ENCODE data around the gene ZBTB21. TPM values are rescaled to one million over a fixed set of nuclear protein-coding genes. Genes with fewer than 3 reads are reported as not detected.

The ZBTB21 gene
- total RNA-seq, 2 donors from 2014 or later: 35.6 to 43.3 TPM

GRCh38 chr21:41989698-41990097 is 20.5 kb downstream of the ZBTB21 start:
- H3K36me3 Mint-ChIP-seq (ENCODE audit: insufficient read depth in 2 of 2): peaks cover 5 to 22% of the 10 kb centered on the region in 2 donors
- no peak for ATAC-seq (replicated peaks in 1 of 2)
- H3K27ac Mint-ChIP-seq: no peak overlapping the region
- H3K9me3 Mint-ChIP-seq: no peaks in the 10 kb centered on the region
- H3K27me3 Mint-ChIP-seq (ENCODE audit: low read depth): no peaks in the 10 kb centered on the region
- DNase-seq: no peak
- H3K4me1 Mint-ChIP-seq (ENCODE audit: low read depth): peaks cover 10% of the 10 kb centered on the region
- no peak overlapping the region for H3K4me3 Mint-ChIP-seq

DNA sequence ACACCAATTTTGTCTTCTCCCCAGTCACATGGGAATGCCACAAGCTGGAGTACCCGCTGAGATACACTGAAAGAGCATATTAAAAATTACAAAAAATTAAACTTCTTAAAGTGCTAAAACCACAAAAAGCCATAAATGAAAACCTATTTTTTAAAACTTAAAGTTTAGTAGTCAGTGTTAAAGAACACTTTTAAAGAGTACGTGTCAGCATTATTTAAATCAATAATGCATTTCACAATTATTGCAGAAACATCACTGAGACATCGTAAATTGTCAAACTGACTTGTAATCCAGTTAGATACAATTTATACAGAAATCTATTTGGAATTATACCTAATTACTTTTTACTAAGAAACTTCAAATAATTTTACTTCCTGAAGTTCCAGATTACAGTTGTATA is 22.9 kb downstream of the ZBTB21 start:
- Mint-ChIP-seq H3K4me3 (no peak overlapping the region), H3K36me3 (ENCODE audit: insufficient read depth in 2 of 2) (peaks cover 9 to 13% of the 10 kb centered on the region in 2 donors), H3K4me1 (ENCODE audit: low read depth) (peaks cover 9% of the 10 kb centered on the region), H3K27ac (no peak overlapping the region), H3K27me3 (ENCODE audit: low read depth) (peaks cover 4% of the 10 kb centered on the region), H3K9me3 (peaks cover 7 to 8% of the 10 kb centered on the region in 2 donors)
- DNase-seq (no peak), ATAC-seq (replicated peaks in 1 of 2) (no peak)

GRCh38 chr21:41985662-41986416 is 24.3 kb downstream of the ZBTB21 start:
- Mint-ChIP-seq H3K27ac (no peak overlapping the region), H3K9me3 (peaks cover 7 to 8% of the 10 kb centered on the region in 2 donors), H3K27me3 (ENCODE audit: low read depth) (peaks cover 5% of the 10 kb centered on the region), H3K4me1 (ENCODE audit: low read depth) (peaks cover 6% of the 10 kb centered on the region), H3K36me3 (ENCODE audit: insufficient read depth in 2 of 2) (peaks cover 6 to 7% of the 10 kb centered on the region in 2 donors), H3K4me3 (no peak overlapping the region)
- no peak for DNase-seq
- no peak for ATAC-seq (replicated peaks in 1 of 2)

- Mint-ChIP-seq H3K4me3 (no peak overlapping the region), H3K27ac (no peak overlapping the region), H3K36me3 (ENCODE audit: insufficient read depth in 2 of 2) (peaks cover 12 to 15% of the 10 kb centered on the region in 2 donors), H3K27me3 (ENCODE audit: low read depth) (peaks cover 5% of the 10 kb centered on the region), H3K4me1 (ENCODE audit: low read depth) (peaks cover 4% of the 10 kb centered on the region), H3K9me3 (peaks cover 14% of the 10 kb centered on the region in 2 donors)
- ATAC-seq (replicated peaks in 1 of 2) (no peak), DNase-seq (no peak)
These were observed 26.9 kb downstream of the ZBTB21 start for GRCh38 chr21:41983229-41983628.

DNA sequence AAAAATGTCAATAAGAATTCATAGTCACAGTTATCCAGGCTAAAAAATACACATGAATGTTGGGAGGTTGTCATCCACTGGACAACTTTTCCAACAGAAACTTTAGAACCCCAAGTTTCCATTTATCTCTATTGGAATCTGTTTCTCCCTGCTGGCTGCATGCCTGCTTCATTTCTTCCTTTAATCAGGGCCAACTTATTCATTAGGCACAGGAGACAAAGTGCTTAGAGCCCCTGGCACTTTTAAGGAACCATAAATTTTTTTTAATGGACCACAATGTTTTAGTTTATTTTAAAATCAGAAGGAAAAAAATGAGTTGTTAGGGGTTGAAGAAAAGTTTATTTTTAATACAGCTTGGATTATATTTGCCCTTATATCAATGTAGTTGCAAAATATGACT is 29.6 kb downstream of the ZBTB21 start:
- peaks cover 4% of the 10 kb centered on the region for H3K4me1 Mint-ChIP-seq (ENCODE audit: low read depth)
- H3K27ac Mint-ChIP-seq: no peak overlapping the region
- no peak overlapping the region for H3K4me3 Mint-ChIP-seq
- H3K9me3 Mint-ChIP-seq: peaks cover 14% of the 10 kb centered on the region in 2 donors
- peaks cover 5% of the 10 kb centered on the region for H3K27me3 Mint-ChIP-seq (ENCODE audit: low read depth)
- H3K36me3 Mint-ChIP-seq (ENCODE audit: insufficient read depth in 2 of 2): peaks cover 12 to 15% of the 10 kb centered on the region in 2 donors
- ATAC-seq (replicated peaks in 1 of 2) (no peak), DNase-seq (no peak)

- no peak overlapping the region for H3K27ac Mint-ChIP-seq
- no peak overlapping the region for H3K4me3 Mint-ChIP-seq
- peaks cover 5% of the 10 kb centered on the region for H3K27me3 Mint-ChIP-seq (ENCODE audit: low read depth)
- H3K4me1 Mint-ChIP-seq (ENCODE audit: low read depth): peaks cover under 1% of the 10 kb centered on the region
- peaks cover 14% of the 10 kb centered on the region in 2 donors for H3K9me3 Mint-ChIP-seq
- peaks cover 12 to 15% of the 10 kb centered on the region in 2 donors for H3K36me3 Mint-ChIP-seq (ENCODE audit: insufficient read depth in 2 of 2)
- ATAC-seq (replicated peaks in 1 of 2): no peak
- no peak for DNase-seq
These were observed 30.3 kb downstream of the ZBTB21 start for GRCh38 chr21:41979751-41980369.

DNA sequence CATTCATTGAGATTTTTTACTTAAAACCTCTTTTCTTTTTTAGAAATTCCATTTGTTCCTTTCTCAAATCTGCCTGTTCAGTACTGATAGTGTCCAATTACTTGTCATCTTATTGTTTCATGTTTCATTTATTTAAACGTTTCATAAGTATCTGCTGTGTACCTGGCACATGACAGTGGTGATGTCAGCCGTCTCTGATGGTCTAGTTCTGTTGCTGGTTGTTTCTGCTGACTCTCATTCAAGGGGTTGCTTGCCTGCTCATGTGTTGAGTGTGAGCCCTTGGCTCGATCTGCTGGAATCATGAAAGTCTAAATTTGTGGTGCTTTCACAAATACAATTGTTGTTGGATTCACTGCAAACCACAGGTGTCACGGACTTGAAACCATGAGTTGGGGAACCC is 30.8 kb downstream of the ZBTB21 start:
- no peak overlapping the region for H3K27ac Mint-ChIP-seq
- H3K4me1 Mint-ChIP-seq (ENCODE audit: low read depth): peaks cover 5% of the 10 kb centered on the region
- DNase-seq (no peak), ATAC-seq (replicated peaks in 1 of 2) (no peak)
- no peak overlapping the region for H3K4me3 Mint-ChIP-seq
- H3K36me3 Mint-ChIP-seq (ENCODE audit: insufficient read depth in 2 of 2): peaks cover 12 to 15% of the 10 kb centered on the region in 2 donors
- peaks cover 14% of the 10 kb centered on the region in 2 donors for H3K9me3 Mint-ChIP-seq
- H3K27me3 Mint-ChIP-seq (ENCODE audit: low read depth): peaks cover 5% of the 10 kb centered on the region

DNA sequence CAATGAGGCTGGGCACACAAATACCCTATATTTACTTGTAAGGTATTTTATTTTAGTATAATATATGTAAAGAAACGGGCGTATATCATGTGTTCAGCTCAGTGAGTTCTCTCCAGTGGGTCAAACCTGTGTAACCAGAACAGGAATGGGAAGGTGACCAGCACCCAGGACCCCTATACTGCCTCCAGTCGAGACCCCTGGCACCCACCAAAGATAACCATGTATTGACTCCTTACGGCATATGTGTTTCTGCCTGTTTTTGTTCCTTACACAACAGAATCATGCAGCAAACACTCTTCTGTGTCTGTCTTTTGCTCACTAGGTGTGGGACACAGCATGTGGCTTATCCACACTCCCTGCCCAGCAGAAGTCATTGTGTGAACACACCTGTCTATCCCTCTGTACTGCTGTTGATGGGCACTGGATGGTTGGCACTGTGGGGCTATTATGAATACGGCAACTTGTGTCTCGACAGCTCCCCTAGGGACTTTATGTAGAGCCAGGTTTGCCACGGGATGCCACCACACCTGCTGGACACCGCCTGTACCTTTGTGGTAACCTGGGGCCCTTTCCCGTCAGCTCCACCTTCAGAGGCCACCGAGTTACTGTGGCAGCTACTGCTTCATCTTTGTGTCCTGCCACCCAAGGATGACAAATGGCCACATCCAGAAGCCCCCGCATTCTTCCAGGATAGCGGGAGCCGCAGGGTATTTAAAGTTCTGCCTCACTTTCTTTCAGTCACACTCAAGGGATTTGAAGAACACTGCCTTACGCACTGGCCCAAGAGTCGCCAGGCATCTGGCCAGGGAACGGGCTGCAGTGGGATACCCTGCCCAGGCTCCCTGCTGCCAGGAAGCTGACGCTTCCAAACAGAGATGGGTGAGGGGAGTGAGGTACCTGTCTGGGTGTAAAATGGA is 32.9 kb downstream of the ZBTB21 start:
- Mint-ChIP-seq H3K9me3 (peaks cover 6 to 9% of the 10 kb centered on the region in 2 donors), H3K4me3 (no peak overlapping the region), H3K27me3 (ENCODE audit: low read depth) (peaks cover under 1% of the 10 kb centered on the region), H3K4me1 (ENCODE audit: low read depth) (peaks cover 10% of the 10 kb centered on the region), H3K36me3 (ENCODE audit: insufficient read depth in 2 of 2) (peaks cover 7 to 8% of the 10 kb centered on the region in 2 donors), H3K27ac (no peak overlapping the region)
- no peak for ATAC-seq (replicated peaks in 1 of 2)
- no peak for DNase-seq

GRCh38 chr21:41976611-41977010 is 33.5 kb downstream of the ZBTB21 start:
- Mint-ChIP-seq H3K4me3 (no peak overlapping the region), H3K36me3 (ENCODE audit: insufficient read depth in 2 of 2) (peaks cover 6 to 8% of the 10 kb centered on the region in 2 donors), H3K9me3 (peaks cover 6 to 8% of the 10 kb centered on the region in 2 donors), H3K27me3 (ENCODE audit: low read depth) (no peaks in the 10 kb centered on the region), H3K27ac (no peak overlapping the region), H3K4me1 (ENCODE audit: low read depth) (peaks cover 10% of the 10 kb centered on the region)
- ATAC-seq (replicated peaks in 1 of 2) (no peak), DNase-seq (no peak)

GRCh38 chr21:41975391-41976272 is 34.5 kb downstream of the ZBTB21 start:
- no peak for DNase-seq
- no peak overlapping the region for H3K4me3 Mint-ChIP-seq
- H3K36me3 Mint-ChIP-seq (ENCODE audit: insufficient read depth in 2 of 2): peaks cover 6 to 8% of the 10 kb centered on the region in 2 donors
- H3K4me1 Mint-ChIP-seq (ENCODE audit: low read depth): peaks cover 10% of the 10 kb centered on the region
- no peak overlapping the region for H3K27ac Mint-ChIP-seq
- ATAC-seq (replicated peaks in 1 of 2): no peak
- H3K9me3 Mint-ChIP-seq: peaks cover 6 to 8% of the 10 kb centered on the region in 2 donors
- H3K27me3 Mint-ChIP-seq (ENCODE audit: low read depth): no peaks in the 10 kb centered on the region

GRCh38 chr21:41974752-41975053 is 35.5 kb downstream of the ZBTB21 start:
- peaks cover 4 to 8% of the 10 kb centered on the region in 2 donors for H3K9me3 Mint-ChIP-seq
- no peak overlapping the region for H3K27ac Mint-ChIP-seq
- ATAC-seq (replicated peaks in 1 of 2): no peak
- no peak overlapping the region for H3K4me3 Mint-ChIP-seq
- no peak for DNase-seq
- H3K4me1 Mint-ChIP-seq (ENCODE audit: low read depth): peaks cover 10% of the 10 kb centered on the region
- no peaks in the 10 kb centered on the region for H3K27me3 Mint-ChIP-seq (ENCODE audit: low read depth)
- H3K36me3 Mint-ChIP-seq (ENCODE audit: insufficient read depth in 2 of 2): peaks cover 6 to 7% of the 10 kb centered on the region in 2 donors

Data from activated T-cell treated with anti-CD3 and anti-CD28 coated beads, Interleukin-2, amount 50 U/mL, for 72 hours (primary cell).